Rectal smooth muscle tissue (tissue), 1 donor: Measurements from ENCODE around the gene ZNF622.
"Not testable (repeated sequence)": the region's sequence is repeated elsewhere in the genome, so short reads cannot be mapped to it uniquely, and the experiment has no call there.

Source experiments
- H3K27ac ChIP-seq: one replicate; pipeline ENCODE4 v1.7.0; 2013; ENCODE audit warnings: low read depth, low read length, inconsistent platforms
- H3K27me3 ChIP-seq: one replicate; pipeline ENCODE4 v1.7.0; 2013; ENCODE audit warnings: low read length; ENCODE audit not compliant: control insufficient read depth, insufficient read depth
- H3K36me3 ChIP-seq: one replicate; pipeline ENCODE4 v1.7.0; 2013; ENCODE audit warnings: low read length; ENCODE audit not compliant: control insufficient read depth, insufficient read depth
- H3K4me1 ChIP-seq: one replicate; pipeline ENCODE4 v1.7.0; 2013; ENCODE audit warnings: low read length; ENCODE audit not compliant: control insufficient read depth, insufficient read depth
- H3K4me3 ChIP-seq: one replicate; pipeline ENCODE4 v1.7.0; 2013; ENCODE audit warnings: low read length
- H3K9ac ChIP-seq: one replicate; pipeline ENCODE4 v1.7.0; 2013; ENCODE audit warnings: low read length

Gene ZNF622

DNA sequence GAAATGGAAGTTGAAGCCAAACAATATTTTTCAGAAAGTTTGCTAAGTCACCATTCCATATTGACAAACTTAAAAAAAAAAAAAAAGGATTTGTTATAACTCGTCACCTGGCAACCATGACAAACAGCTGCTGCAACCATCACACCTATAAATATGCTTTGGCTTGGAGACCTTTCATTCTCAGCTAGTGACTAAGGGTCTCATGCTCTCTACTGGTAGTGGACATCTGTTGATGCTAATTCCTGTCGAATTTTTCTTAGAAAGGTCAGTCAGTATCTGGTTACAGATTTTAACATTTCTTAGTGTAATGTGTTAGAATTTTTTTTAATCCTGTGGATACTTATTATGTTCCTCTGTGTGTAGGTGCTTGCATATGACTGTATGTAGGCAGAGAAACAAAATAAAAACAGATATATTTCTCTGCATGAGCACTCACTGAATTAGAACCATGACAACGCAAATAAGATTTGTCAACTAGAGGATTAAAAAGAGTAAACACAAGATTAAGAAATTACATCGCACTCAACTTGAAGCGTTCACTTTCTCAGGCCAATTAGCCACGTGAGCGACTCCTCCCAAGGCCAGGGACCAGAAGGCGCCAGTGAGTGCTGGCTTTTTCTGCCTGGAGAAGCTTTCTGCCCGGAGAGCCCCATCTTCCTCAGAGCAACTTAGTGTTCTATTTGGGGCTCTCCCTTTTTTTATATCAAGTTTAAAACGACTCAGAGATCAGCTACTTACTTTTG lies 27.0 kb upstream of the ZNF622 start:
- no peak overlapping the region for H3K9ac ChIP-seq
- no peak overlapping the region for H3K27ac ChIP-seq
- no peaks in the 10 kb centered on the region for H3K27me3 ChIP-seq
- no peaks in the 10 kb centered on the region for H3K36me3 ChIP-seq
- H3K4me1 ChIP-seq: peaks cover 2% of the 10 kb centered on the region
- no peak overlapping the region for H3K4me3 ChIP-seq

DNA sequence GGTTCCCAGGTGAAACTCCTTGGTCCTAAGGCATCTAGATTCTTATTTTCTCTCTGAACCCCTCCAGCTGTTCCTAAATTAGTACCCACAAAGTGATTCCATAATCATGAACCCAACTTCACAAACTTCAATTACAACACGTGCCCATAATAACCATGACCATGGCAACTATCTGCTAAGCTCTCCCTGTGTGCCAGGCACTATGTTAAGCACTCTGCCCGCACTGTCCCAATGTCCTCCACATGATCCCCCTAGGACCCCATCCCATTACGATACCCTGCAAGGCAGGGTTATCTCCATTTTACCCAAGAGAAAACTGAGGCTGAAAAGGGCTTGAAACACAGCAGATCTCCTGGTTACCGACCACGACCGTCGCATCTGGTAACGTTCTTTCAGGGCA lies 25.3 kb upstream of the ZNF622 start:
- H3K27ac ChIP-seq: no peak overlapping the region
- no peak overlapping the region for H3K9ac ChIP-seq
- H3K36me3 ChIP-seq: no peaks in the 10 kb centered on the region
- H3K27me3 ChIP-seq: no peaks in the 10 kb centered on the region
- peaks cover 2% of the 10 kb centered on the region for H3K4me1 ChIP-seq
- no peak overlapping the region for H3K4me3 ChIP-seq

DNA sequence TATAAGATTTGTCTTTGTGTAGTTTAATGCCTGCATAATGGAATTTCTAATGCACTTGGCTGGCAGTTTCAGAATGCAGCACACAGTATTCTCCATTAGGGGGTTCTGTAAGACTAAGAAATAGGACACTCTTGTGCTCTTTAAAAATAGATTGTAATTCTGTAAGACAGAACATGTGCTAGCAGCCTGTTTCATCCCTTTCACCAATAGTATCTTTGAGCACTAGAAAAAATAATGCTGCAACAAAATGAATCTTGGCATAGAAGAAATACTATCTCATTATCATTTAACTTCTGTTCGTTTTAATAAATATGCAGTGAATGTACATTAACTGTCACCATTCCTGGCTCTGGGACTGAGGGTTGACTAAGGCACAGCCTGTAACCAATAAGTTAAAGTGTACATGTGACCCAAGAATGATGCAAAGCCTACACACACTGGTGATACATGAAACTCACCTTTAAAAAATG lies 23.8 kb upstream of the ZNF622 start:
- Histone ChIP-seq H3K4me1 (peaks cover 2% of the 10 kb centered on the region), H3K4me3 (no peak overlapping the region), H3K27ac (no peak overlapping the region), H3K9ac (no peak overlapping the region), H3K27me3 (no peaks in the 10 kb centered on the region), H3K36me3 (no peaks in the 10 kb centered on the region)

DNA sequence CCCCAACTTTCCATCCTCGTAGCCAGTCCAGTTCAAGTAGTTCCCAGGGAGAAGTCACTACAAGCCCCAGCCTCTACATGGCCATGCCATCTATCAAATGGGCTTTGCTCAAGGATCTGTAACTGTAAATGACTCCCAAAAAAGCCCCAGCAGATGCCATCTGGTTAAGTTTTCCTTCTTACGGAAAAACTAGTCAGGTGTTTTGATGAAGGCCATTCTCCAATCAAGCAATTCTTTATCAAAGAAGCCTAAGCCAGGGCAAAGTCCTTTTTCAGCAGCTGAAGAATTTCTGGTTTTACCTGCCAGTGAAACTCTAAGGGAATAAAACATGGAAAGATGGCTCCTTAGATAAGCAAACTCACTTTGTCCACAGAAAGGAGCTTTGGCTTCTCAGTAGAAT lies 21.9 kb upstream of the ZNF622 start:
- H3K36me3 ChIP-seq: no peaks in the 10 kb centered on the region
- H3K27me3 ChIP-seq: no peaks in the 10 kb centered on the region
- H3K27ac ChIP-seq: no peak overlapping the region
- no peak overlapping the region for H3K9ac ChIP-seq
- H3K4me3 ChIP-seq: no peak overlapping the region
- H3K4me1 ChIP-seq: peaks cover 2% of the 10 kb centered on the region

DNA sequence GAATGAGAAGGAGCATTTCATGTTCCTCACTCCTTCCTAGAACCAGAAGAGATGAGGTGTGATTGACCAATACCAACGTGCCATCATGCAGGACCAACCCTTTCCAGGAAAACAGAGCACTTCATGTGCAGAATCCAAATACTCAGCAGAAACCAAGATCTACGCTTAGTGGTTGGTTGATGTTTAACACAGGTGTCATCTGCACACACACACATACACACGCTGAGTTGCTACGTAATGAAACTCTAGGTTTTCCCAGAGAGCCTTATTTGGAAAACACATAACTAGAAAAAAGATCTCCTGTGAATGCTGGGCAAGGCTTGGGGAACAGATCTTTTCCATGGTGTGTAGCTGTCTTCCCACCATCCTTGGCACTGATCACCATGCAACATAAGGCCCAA lies 21.1 kb upstream of the ZNF622 start:
- no peak overlapping the region for H3K9ac ChIP-seq
- no peaks in the 10 kb centered on the region for H3K36me3 ChIP-seq
- no peaks in the 10 kb centered on the region for H3K27me3 ChIP-seq
- no peak overlapping the region for H3K4me3 ChIP-seq
- H3K27ac ChIP-seq: no peak overlapping the region
- H3K4me1 ChIP-seq: no peaks in the 10 kb centered on the region

DNA sequence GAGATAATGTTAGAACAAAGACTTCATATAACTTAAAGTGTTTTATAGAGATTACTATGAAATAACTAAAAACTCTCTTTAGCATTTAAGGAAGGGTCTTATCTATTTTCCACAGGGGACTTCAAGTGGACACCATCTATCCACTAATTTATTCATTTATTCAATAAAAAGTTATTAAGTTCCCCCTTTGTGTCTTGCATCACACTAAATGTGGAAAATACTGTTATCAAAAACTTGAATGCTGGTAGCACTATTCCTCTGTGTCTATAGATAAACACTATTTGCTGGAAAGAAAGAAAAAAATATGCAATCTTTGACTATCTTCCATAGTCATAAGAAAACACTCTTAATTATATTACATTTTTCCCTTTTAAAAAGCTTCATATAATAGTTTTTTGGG lies 20.1 kb upstream of the ZNF622 start:
- Histone ChIP-seq H3K27ac (no peak overlapping the region), H3K4me1 (no peaks in the 10 kb centered on the region), H3K27me3 (no peaks in the 10 kb centered on the region)

DNA sequence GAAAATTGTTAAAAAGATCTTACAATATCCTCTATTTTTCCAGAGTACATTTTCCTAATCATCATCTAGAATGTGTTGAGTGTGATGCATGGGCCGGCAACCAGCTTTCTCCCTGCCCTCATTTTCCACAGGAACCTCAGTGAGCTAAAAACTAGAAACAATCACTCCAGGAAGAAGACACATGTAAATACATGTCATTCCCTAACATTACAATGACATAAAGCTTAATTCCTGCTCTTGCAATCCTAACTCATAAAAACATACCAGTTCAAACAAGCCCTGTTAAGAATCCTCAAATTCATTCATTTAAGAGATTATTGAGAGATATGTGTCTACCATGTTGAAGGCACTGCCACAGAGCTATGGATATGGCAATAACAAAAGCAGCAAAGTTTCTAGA lies 18.5 kb upstream of the ZNF622 start:
- no peak overlapping the region for H3K27ac ChIP-seq
- no peak overlapping the region for H3K4me3 ChIP-seq
- H3K36me3 ChIP-seq: no peaks in the 10 kb centered on the region
- no peak overlapping the region for H3K9ac ChIP-seq
- no peaks in the 10 kb centered on the region for H3K27me3 ChIP-seq
- no peaks in the 10 kb centered on the region for H3K4me1 ChIP-seq

More for the DNA sequence above, 20.1 kb upstream of the ZNF622 start:
- Histone ChIP-seq H3K36me3 (no peaks in the 10 kb centered on the region), H3K9ac (no peak overlapping the region), H3K4me3 (no peak overlapping the region)

DNA sequence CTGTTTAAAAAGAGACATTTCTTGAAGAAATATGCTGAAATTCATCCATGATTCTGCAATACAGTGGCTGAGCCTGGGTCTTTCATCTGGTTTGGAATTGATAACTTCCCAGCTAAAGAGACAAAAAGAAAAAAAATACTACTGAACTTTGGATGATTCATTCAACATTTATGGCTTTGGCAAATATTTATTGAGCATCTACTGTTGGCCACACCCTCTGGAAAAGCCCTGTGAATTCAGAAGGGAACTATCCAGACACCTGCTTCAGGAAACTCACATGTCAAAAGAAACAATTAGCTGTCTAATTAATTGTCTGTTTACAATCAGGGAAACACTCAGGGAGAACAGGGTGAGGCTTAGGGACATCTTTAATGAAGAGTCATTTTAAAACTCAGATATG lies 17.8 kb upstream of the ZNF622 start:
- no peak overlapping the region for H3K27ac ChIP-seq
- H3K4me1 ChIP-seq: no peaks in the 10 kb centered on the region
- no peaks in the 10 kb centered on the region for H3K36me3 ChIP-seq
- H3K27me3 ChIP-seq: no peaks in the 10 kb centered on the region
- no peak overlapping the region for H3K9ac ChIP-seq
- no peak overlapping the region for H3K4me3 ChIP-seq

DNA sequence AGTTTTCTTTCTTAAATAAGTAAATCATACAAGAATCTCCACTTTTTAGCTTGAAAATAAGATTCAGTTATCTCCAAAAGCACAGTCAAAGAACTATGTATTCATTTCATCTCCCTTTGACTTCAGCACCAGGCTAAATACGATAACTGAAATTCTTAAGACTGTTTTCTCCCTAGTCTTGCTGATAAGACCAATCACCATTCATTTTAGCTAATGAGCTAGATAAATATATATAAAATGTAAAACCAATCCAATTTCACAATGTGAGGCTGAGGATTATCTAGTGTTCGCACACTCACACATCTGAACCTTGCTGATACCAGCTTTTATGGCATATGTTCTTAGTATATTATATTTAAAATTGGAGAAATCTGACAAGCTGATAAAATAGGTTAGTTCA lies 17.3 kb upstream of the ZNF622 start:
- Histone ChIP-seq H3K36me3 (no peaks in the 10 kb centered on the region), H3K27ac (no peak overlapping the region)

DNA sequence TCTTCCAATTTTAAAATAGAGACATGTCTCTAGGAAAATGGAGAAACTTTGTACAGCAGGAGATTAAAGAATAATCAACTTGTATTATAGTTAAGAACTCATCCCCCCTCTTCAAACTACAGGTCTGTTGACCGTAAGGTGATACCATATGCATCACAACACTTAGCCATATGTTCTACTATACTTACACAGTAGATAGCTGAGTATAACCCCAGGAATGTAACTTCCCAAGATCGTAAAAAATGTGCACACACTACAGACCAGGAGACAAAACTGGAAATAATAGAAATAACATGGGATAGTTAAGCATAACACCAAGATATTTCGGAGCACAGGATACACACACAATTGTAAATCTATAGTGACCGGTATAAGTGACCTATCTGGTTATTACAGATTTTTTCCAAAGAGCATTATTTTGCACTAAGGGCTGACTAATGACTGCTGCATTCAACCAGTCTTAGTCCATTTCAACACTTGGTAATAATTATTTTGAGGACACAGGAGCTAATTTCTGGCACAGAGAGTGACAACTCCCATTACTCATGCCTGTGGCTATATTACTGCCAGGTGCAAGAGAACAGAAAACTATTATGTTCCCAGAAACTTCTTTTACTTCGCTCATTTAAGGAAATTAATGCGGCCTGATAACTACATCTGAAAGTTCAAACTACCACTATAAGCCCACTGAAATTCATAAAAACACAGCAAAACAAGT lies 15.4 kb upstream of the ZNF622 start:
- Histone ChIP-seq H3K36me3 (no peaks in the 10 kb centered on the region), H3K27me3 (no peaks in the 10 kb centered on the region), H3K9ac (no peak overlapping the region), H3K4me1 (no peaks in the 10 kb centered on the region), H3K27ac (no peak overlapping the region), H3K4me3 (no peak overlapping the region)

More for the DNA sequence above, 17.3 kb upstream of the ZNF622 start:
- Histone ChIP-seq H3K9ac (no peak overlapping the region), H3K27me3 (no peaks in the 10 kb centered on the region), H3K4me1 (no peaks in the 10 kb centered on the region), H3K4me3 (no peak overlapping the region)

DNA sequence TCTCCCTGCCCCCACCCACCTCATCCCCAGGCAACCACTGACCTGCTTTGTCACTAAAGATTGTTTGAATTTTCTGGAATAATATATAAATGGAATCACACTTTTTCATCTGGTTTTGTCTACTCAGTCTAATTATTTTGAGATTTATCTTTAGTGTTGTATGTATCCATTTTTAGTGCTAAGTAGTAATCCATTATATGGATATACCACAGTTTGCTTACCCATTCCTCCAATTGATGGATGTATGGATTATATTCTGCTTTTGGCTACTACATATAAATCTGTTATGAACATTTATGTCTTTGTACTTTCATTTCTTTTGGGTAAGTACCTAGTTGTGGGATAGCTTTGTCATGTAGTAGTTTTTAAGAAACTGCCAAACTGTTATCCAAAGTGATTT lies 14.5 kb upstream of the ZNF622 start:
- Histone ChIP-seq H3K4me3 (no peak overlapping the region), H3K27ac (no peak overlapping the region), H3K36me3 (no peaks in the 10 kb centered on the region)

DNA sequence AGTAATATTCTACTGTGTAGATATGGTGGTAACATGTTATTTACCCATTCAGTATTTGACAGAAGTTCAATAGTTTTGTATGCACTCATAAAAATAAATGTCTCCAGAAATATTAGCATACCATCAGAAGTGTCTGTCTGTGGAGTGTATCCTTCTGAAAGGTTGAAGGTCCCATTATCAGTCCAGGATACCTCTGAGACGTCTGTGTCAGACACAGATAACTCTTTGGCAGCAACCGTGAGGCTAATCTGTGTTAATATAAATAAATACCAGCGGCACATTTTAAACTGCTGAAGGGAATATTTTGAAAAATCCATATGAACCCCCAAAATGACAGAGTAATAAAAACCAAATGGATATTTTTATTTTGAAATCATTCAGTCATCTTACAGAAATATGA lies 11.9 kb upstream of the ZNF622 start:
- no peak overlapping the region for H3K9ac ChIP-seq

More for the DNA sequence above, 14.5 kb upstream of the ZNF622 start:
- no peaks in the 10 kb centered on the region for H3K4me1 ChIP-seq
- no peaks in the 10 kb centered on the region for H3K27me3 ChIP-seq
- H3K9ac ChIP-seq: no peak overlapping the region

DNA sequence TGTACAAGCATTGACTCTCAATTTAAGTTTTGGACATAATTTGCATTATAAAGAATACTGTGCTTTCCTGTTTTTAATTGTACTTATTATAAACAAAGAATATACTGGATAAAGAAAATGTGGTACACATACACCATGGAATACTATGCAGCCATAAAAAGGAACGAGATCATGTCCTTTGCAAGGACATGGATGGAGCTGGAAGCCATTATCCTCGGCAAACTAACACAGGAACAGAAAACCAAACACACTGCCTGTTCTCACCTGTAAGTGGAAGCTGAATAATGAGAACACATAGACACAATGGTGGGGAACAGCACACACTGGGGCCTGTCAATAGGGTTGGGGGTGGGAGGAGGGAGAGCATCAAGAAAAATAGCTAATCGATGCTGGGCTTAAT lies 10.8 kb upstream of the ZNF622 start:
- not testable (repeated sequence) for H3K4me3 ChIP-seq, H3K9ac ChIP-seq, H3K36me3 ChIP-seq, H3K4me1 ChIP-seq, H3K27me3 ChIP-seq, H3K27ac ChIP-seq

More for the DNA sequence above, 11.9 kb upstream of the ZNF622 start:
- Histone ChIP-seq H3K27me3 (no peaks in the 10 kb centered on the region), H3K36me3 (no peaks in the 10 kb centered on the region), H3K27ac (no peak overlapping the region), H3K4me3 (no peak overlapping the region), H3K4me1 (no peaks in the 10 kb centered on the region)
